Mammary epithelial cell (primary cell): Measurements from ENCODE around the gene TNFAIP3.

Source experiments
- CTCF ChIP-seq, 2 donors: IDR thresholded peaks in 1 of 2; conservative IDR thresholded peaks in 1 of 2; 2 replicates each; pipeline ENCODE4 v1.5.1; 2011 to 2012; ENCODE audit warnings: inconsistent platforms in 2 of 2, low read length in 2 of 2, mild to moderate bottlenecking in 2 of 2, control low read depth in 1 of 2, low read depth in 1 of 2; ENCODE audit not compliant: insufficient read depth in 1 of 2; ENCODE audit errors: extremely low read depth in 1 of 2
- EZH2 ChIP-seq: IDR thresholded peaks from 2 replicates; pipeline ENCODE4 v1.6.1; 2012; ENCODE audit warnings: low read length, inconsistent platforms, borderline replicate concordance

GRCh38 chr6:137823826-137824555 is 43.1 kb upstream of the TNFAIP3 start:
- TF ChIP-seq CTCF (conservative IDR thresholded peaks at IDR 0.05 in 1 of 2, IDR thresholded peaks at IDR 0.05 in 1 of 2; ENCODE audit: extremely low read depth in 1 of 2, insufficient read depth in 1 of 2, low read depth in 1 of 2, low read length in 2 of 2) (no peak), EZH2 (no peak)
